ENCODE results near the gene LSM12.

DNA sequence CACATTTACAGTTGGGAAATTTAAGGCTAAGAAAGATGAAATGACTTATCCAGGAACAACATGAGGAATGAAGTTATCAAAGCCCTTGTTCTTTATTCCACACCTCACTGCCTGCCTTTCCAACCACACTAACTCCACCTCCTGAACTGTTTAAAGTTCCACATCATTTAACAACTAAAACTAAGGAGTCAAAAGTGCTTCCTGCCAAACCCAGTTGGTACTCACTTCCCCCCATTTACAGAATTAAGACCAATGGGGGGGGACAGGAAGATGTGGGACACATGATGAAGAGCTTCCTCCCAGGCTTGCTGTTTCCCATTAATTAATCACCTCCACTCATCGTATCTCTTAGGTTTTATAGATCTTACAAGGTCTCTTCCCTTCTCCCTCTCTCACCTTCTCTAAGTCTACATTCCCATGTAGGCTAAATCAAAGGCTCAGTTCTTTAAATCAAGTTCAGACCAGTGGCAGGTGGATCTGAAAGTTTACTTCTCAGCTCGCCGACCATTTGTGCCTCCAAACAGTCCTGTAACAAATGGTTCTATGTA, 32.5 kb downstream of the LSM12 start:
- no peak for TF ChIP-seq CTCF (IDR thresholded peaks at IDR 0.05; ENCODE audit: extremely low read depth in 1 of 2, insufficient read depth in 1 of 2, low read depth in 1 of 2, low read length in 2 of 2)
- TF ChIP-seq POLR2A (IDR thresholded peaks at IDR 0.05; ENCODE audit: low read depth, low read length), result no peak
- no peak for TF ChIP-seq POLR2AphosphoS5 (IDR thresholded peaks at IDR 0.05; ENCODE audit: insufficient read depth, low read depth, low read length)
- no peak for TF ChIP-seq EZH2 (IDR thresholded peaks at IDR 0.05; ENCODE audit: borderline replicate concordance, low read depth, low read length, severe bottlenecking)
- TF ChIP-seq JUN (IDR thresholded peaks at IDR 0.05; ENCODE audit: borderline replicate concordance, insufficient read depth, insufficient read length, low read depth), result no peak
- no peak for TF ChIP-seq GATA2 (IDR thresholded peaks at IDR 0.05; ENCODE audit: insufficient read depth, insufficient read length, low read depth, low read length)
- TF ChIP-seq, protein P1, sequence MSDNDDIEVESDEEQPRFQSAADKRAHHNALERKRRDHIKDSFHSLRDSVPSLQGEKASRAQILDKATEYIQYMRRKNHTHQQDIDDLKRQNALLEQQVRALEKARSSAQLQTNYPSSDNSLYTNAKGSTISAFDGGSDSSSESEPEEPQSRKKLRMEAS (IDR thresholded peaks at IDR 0.05; ENCODE audit: insufficient read depth, insufficient read length), result no peak
- TF ChIP-seq FOS (IDR thresholded peaks at IDR 0.05; ENCODE audit: borderline replicate concordance, insufficient read depth, low read length), result no peak
